GM19193 (cell line): Measurements from ENCODE around the gene DLGAP4.

Source experiments
- POLR2A ChIP-seq: IDR thresholded peaks from 4 replicates; pipeline ENCODE4 v1.6.1; 2011; ENCODE audit not compliant: insufficient read depth, insufficient read length; ENCODE audit errors: extremely low read depth

Gene DLGAP4

GRCh38 chr20:36305602-36306551 is at the start of gene DLGAP4:
Gene DLGAP4 (plus strand): TSS chr20:36306339. CDS start chr20:36431718, 125,379 bp downstream.
- TF ChIP-seq POLR2A = no peak

- TF ChIP-seq POLR2A = no peak
Measured at GRCh38 chr20:36259177-36260061, 46.7 kb upstream of the DLGAP4 start.

- TF ChIP-seq POLR2A = no peak
Measured at GRCh38 chr20:36260316-36260715, 45.8 kb upstream of the DLGAP4 start.

- TF ChIP-seq POLR2A = no peak
Measured at GRCh38 chr20:36261389-36262105, 44.6 kb upstream of the DLGAP4 start.

- TF ChIP-seq POLR2A = no peak
Measured at GRCh38 chr20:36262440-36262839, 43.7 kb upstream of the DLGAP4 start.

- TF ChIP-seq POLR2A = no peak
Measured at GRCh38 chr20:36264426-36265246, 41.5 kb upstream of the DLGAP4 start.

GRCh38 chr20:36266189-36266588 is 40.0 kb upstream of the DLGAP4 start:
- no peak for TF ChIP-seq POLR2A

GRCh38 chr20:36267605-36268381 is 38.3 kb upstream of the DLGAP4 start:
- no peak for TF ChIP-seq POLR2A

GRCh38 chr20:36268440-36269342 is 37.4 kb upstream of the DLGAP4 start:
- no peak for TF ChIP-seq POLR2A

- no peak for TF ChIP-seq POLR2A
Measured at GRCh38 chr20:36269507-36269906, 36.6 kb upstream of the DLGAP4 start.

- no peak for TF ChIP-seq POLR2A
Measured at GRCh38 chr20:36270744-36271638, 35.1 kb upstream of the DLGAP4 start.
